ENCODE results near the gene DNAI4.

DNA sequence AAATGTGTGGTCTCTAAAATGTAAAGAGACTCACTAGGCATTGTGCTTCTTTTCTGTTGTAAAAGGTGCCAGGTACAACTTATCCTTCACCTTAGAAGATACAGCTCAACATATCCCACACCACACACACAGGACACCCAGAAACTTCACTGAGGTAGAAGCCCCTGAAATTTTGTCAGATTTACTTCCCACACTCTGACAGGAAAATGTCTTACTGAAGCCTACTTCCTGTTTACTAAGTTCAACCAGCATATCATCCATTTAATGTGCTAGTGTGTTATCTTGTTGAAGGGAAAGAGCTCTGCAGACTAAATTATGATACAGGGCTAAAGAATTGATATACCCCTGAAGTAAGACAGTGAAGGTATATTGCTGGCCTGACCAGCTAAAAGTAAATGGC lies 83.7 kb downstream of the DNAI4 start:
- no peak for TF ChIP-seq CTCF (IDR thresholded peaks at IDR 0.05)
- TF ChIP-seq POLR2A (IDR thresholded peaks at IDR 0.05) = no peak

Data from Peyer's patch (tissue), 4 donors.